Measurements from ENCODE around the gene IL15RA.

Gene IL15RA

DNA sequence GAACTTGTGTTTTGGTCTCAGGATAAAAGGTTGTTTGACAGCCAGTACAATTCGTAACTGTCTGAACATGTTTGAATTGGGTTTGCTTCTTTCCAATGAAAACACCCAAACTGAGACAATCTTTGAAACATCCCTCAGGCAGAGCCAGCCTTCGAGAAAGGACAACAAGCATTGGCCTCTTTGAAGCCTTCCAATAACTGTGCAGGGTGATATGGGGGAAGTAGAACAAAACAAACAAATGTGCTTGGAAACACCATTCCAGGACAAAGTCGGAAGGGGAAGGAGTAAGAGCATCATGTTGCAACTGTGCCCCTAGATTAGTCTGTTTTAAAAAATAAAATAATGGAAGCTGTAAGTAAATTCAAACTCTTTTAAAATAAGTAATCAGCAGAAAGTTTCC is 45.3 kb upstream of the IL15RA start:
- Histone ChIP-seq H3K4me3 (ENCODE audit: low read depth, low read length) (no peak overlapping the region), H3K27ac (ENCODE audit: low read depth, low read length) (no peak overlapping the region), H3K79me1 (ENCODE audit: low read length) (no peaks in the 10 kb centered on the region), H3K9me3 (ENCODE audit: insufficient read depth, low read depth, low read length) (no peaks in the 10 kb centered on the region), H3K27me3 (ENCODE audit: insufficient read depth, low read length) (no peaks in the 10 kb centered on the region), H3K14ac (ENCODE audit: low read length) (no peak overlapping the region), H2BK5ac (ENCODE audit: low read depth, low read length, poor library complexity) (no peak overlapping the region), H3K4ac (ENCODE audit: low read depth, low read length) (no peak overlapping the region), H2AFZ (ENCODE audit: insufficient read depth, low read length, poor library complexity) (no peak overlapping the region), H4K12ac (ENCODE audit: low read depth, low read length) (no peak overlapping the region), H4K8ac (ENCODE audit: low read depth, low read length) (no peak overlapping the region), H3K4me2 (ENCODE audit: low read length) (no peak overlapping the region), H3K36me3 (ENCODE audit: control insufficient read depth in 1 of 2, insufficient read depth in 2 of 2, low read length in 2 of 2) (no peaks in the 10 kb centered on the region), H2BK120ac (ENCODE audit: insufficient read depth, low read length, poor library complexity) (no peak overlapping the region), H4K91ac (ENCODE audit: low read depth, low read length) (no peak overlapping the region), H2BK12ac (ENCODE audit: low read length) (no peak overlapping the region), H3K79me2 (ENCODE audit: control insufficient read depth, insufficient read depth, low read length, poor library complexity) (no peaks in the 10 kb centered on the region), H3K23ac (ENCODE audit: low read length) (no peak overlapping the region), H3K4me1 (ENCODE audit: control insufficient read depth in 1 of 2, insufficient read depth in 2 of 2, low read length in 2 of 2) (no peaks in the 10 kb centered on the region), H2AK5ac (ENCODE audit: low read length) (no peak overlapping the region), H3K9ac (ENCODE audit: low read length) (no peak overlapping the region), H3K18ac (ENCODE audit: low read length) (no peak overlapping the region)
- WGBS (ENCODE audit: extremely low coverage, insufficient coverage, insufficient read length): no CpG with 5 or more reads among the region's 3 CpGs
- no peak for DNase-seq

DNA sequence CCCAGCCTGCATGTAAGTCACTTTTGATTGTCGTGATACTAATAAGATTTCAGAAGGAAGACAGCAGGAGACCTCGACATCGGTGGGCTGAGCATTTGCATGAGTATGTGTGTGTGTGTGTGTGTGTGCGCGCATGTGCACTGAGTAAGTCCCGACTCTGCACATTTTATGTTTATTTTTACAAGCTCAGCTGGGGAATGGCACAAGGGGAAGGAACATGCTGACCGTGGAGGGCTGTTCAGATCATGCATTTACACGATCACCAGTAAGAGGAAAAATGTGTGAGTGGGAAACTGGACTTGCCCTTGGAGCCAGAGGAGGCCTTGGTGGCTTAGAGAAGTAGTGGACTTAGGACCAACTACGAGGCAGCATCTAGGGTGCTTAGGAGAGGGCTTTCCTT is 43.5 kb upstream of the IL15RA start:
- Histone ChIP-seq H3K27ac (ENCODE audit: low read depth, low read length) (no peak overlapping the region), H3K23ac (ENCODE audit: low read length) (no peak overlapping the region), H3K9ac (ENCODE audit: low read length) (no peak overlapping the region), H2AFZ (ENCODE audit: insufficient read depth, low read length, poor library complexity) (no peak overlapping the region), H3K9me3 (ENCODE audit: insufficient read depth, low read depth, low read length) (no peaks in the 10 kb centered on the region), H3K4ac (ENCODE audit: low read depth, low read length) (no peak overlapping the region), H2BK120ac (ENCODE audit: insufficient read depth, low read length, poor library complexity) (no peak overlapping the region), H3K27me3 (ENCODE audit: insufficient read depth, low read length) (no peaks in the 10 kb centered on the region), H2BK5ac (ENCODE audit: low read depth, low read length, poor library complexity) (no peak overlapping the region), H3K79me1 (ENCODE audit: low read length) (no peaks in the 10 kb centered on the region), H3K79me2 (ENCODE audit: control insufficient read depth, insufficient read depth, low read length, poor library complexity) (no peaks in the 10 kb centered on the region), H4K8ac (ENCODE audit: low read depth, low read length) (no peak overlapping the region), H2BK12ac (ENCODE audit: low read length) (no peak overlapping the region), H3K4me3 (ENCODE audit: low read depth, low read length) (no peak overlapping the region), H2AK5ac (ENCODE audit: low read length) (no peak overlapping the region), H3K4me2 (ENCODE audit: low read length) (no peak overlapping the region), H3K14ac (ENCODE audit: low read length) (no peak overlapping the region), H3K4me1 (ENCODE audit: control insufficient read depth in 1 of 2, insufficient read depth in 2 of 2, low read length in 2 of 2) (no peaks in the 10 kb centered on the region), H3K18ac (ENCODE audit: low read length) (no peak overlapping the region), H4K91ac (ENCODE audit: low read depth, low read length) (no peak overlapping the region), H4K12ac (ENCODE audit: low read depth, low read length) (no peak overlapping the region), H3K36me3 (ENCODE audit: control insufficient read depth in 1 of 2, insufficient read depth in 2 of 2, low read length in 2 of 2) (no peaks in the 10 kb centered on the region)
- WGBS (ENCODE audit: extremely low coverage, insufficient coverage, insufficient read length): no CpG with 5 or more reads among the region's 9 CpGs
- DNase-seq: no peak

DNA sequence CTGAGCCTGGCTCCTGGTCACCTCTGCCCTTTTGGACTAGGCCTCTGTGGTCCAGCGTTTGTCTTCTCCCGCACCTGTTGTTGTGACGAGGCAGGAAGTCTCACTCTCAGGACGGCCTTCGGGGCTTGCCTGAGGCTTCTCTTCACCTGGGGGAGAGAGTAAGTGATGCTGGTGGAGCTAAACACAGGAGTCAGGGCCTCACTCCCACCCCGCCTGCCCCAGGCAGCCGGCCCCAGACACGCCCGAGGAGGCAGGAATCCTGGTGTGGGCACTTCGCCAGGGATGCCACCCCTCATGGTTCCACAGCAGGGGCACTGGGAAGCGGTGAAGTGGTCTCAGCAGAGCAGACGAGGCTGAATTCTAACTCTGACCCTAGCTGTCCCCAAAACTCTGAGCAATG is 42.5 kb upstream of the IL15RA start:
- peak; percentile 28 to 56 for DNase-seq
- Histone ChIP-seq H3K4me3 (ENCODE audit: low read depth, low read length) (no peak overlapping the region), H3K79me1 (ENCODE audit: low read length) (no peaks in the 10 kb centered on the region), H3K27me3 (ENCODE audit: insufficient read depth, low read length) (no peaks in the 10 kb centered on the region), H3K9me3 (ENCODE audit: insufficient read depth, low read depth, low read length) (no peaks in the 10 kb centered on the region), H3K4me1 (ENCODE audit: control insufficient read depth in 1 of 2, insufficient read depth in 2 of 2, low read length in 2 of 2) (no peaks in the 10 kb centered on the region), H4K91ac (ENCODE audit: low read depth, low read length) (no peak overlapping the region), H2BK12ac (ENCODE audit: low read length) (no peak overlapping the region), H3K4ac (ENCODE audit: low read depth, low read length) (no peak overlapping the region), H3K36me3 (ENCODE audit: control insufficient read depth in 1 of 2, insufficient read depth in 2 of 2, low read length in 2 of 2) (no peaks in the 10 kb centered on the region), H2BK120ac (ENCODE audit: insufficient read depth, low read length, poor library complexity) (no peak overlapping the region), H3K18ac (ENCODE audit: low read length) (no peak overlapping the region), H3K23ac (ENCODE audit: low read length) (no peak overlapping the region), H4K8ac (ENCODE audit: low read depth, low read length) (no peak overlapping the region), H2AFZ (ENCODE audit: insufficient read depth, low read length, poor library complexity) (no peak overlapping the region), H3K4me2 (ENCODE audit: low read length) (no peak overlapping the region), H3K14ac (ENCODE audit: low read length) (no peak overlapping the region), H2BK5ac (ENCODE audit: low read depth, low read length, poor library complexity) (no peak overlapping the region), H3K9ac (ENCODE audit: low read length) (no peak overlapping the region), H3K27ac (ENCODE audit: low read depth, low read length) (no peak overlapping the region), H3K79me2 (ENCODE audit: control insufficient read depth, insufficient read depth, low read length, poor library complexity) (no peaks in the 10 kb centered on the region), H2AK5ac (ENCODE audit: low read length) (no peak overlapping the region), H4K12ac (ENCODE audit: low read depth, low read length) (no peak overlapping the region)
- no CpG with 5 or more reads among the region's 12 CpGs for WGBS (ENCODE audit: extremely low coverage, insufficient coverage, insufficient read length)

DNA sequence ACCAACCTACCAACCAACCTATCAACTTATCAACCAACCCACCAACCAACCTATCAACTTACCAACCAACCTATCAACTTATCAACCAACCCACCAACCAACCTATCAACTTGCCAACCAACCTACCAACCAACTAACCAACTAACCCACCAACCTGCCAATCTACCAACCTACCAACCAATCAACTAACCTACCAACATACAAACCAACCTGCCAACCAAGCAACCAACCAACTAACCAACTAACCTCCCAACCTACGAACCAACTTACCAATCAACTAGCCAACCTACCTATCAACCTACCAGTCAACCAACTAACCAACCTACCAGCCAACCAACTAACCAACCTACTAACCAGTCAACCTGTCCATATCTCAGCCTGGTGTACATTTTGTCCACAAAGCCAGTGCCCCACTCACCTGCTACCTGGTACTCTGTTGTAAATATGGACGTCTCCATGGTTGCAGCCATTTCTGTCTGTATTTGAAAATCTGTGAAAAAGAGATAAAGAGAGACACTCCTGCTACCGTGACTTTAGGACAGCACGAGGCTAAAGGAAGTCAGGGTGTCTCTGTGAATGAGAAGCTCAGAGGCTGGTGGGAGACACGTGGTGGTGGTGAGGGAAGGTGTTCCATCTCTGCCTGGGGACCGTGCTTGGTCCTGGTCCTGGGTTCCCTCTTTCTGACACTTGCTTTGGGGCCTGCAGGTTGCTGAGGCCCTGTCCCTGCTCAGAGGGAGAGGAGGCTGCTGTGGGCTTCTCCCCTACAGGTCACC is 41.9 kb upstream of the IL15RA start:
- Histone ChIP-seq H2AK5ac (ENCODE audit: low read length) (no peak overlapping the region), H3K14ac (ENCODE audit: low read length) (no peak overlapping the region), H2BK12ac (ENCODE audit: low read length) (no peak overlapping the region), H4K91ac (ENCODE audit: low read depth, low read length) (no peak overlapping the region), H3K9me3 (ENCODE audit: insufficient read depth, low read depth, low read length) (no peaks in the 10 kb centered on the region), H3K79me1 (ENCODE audit: low read length) (no peaks in the 10 kb centered on the region), H3K36me3 (ENCODE audit: control insufficient read depth in 1 of 2, insufficient read depth in 2 of 2, low read length in 2 of 2) (no peaks in the 10 kb centered on the region), H4K12ac (ENCODE audit: low read depth, low read length) (no peak overlapping the region), H3K4me3 (ENCODE audit: low read depth, low read length) (no peak overlapping the region), H2AFZ (ENCODE audit: insufficient read depth, low read length, poor library complexity) (no peak overlapping the region), H3K4me2 (ENCODE audit: low read length) (no peak overlapping the region), H2BK5ac (ENCODE audit: low read depth, low read length, poor library complexity) (no peak overlapping the region), H3K18ac (ENCODE audit: low read length) (no peak overlapping the region), H3K79me2 (ENCODE audit: control insufficient read depth, insufficient read depth, low read length, poor library complexity) (no peaks in the 10 kb centered on the region), H3K23ac (ENCODE audit: low read length) (no peak overlapping the region), H3K9ac (ENCODE audit: low read length) (no peak overlapping the region), H2BK120ac (ENCODE audit: insufficient read depth, low read length, poor library complexity) (no peak overlapping the region), H3K27me3 (ENCODE audit: insufficient read depth, low read length) (no peaks in the 10 kb centered on the region), H4K8ac (ENCODE audit: low read depth, low read length) (no peak overlapping the region), H3K27ac (ENCODE audit: low read depth, low read length) (no peak overlapping the region), H3K4me1 (ENCODE audit: control insufficient read depth in 1 of 2, insufficient read depth in 2 of 2, low read length in 2 of 2) (no peaks in the 10 kb centered on the region), H3K4ac (ENCODE audit: low read depth, low read length) (no peak overlapping the region)
- WGBS (ENCODE audit: extremely low coverage, insufficient coverage, insufficient read length): 100% methylated on average over 1 of the region's 6 CpGs
- no peak for DNase-seq

Data from trophoblast cell (in vitro differentiated cells and primary cell).